ENCODE measurements around the gene CYP4F2.

- no peak for TF ChIP-seq SUZ12 (IDR thresholded peaks at IDR 0.05; ENCODE audit: extremely low read depth, insufficient read depth, insufficient read length)
- no peak for TF ChIP-seq YY1 (IDR thresholded peaks at IDR 0.05; ENCODE audit: insufficient read depth, insufficient read length)
Observed at GRCh38 chr19:15944401-15944800, 46.5 kb upstream of the CYP4F2 start.

All from NT2/D1 (cell line).